HAP-1 (cell line): ENCODE data around the gene RAB3IP.
"Not testable (repeated sequence)": the region's sequence is repeated elsewhere in the genome, so short reads cannot be mapped to it uniquely, and the experiment has no call there.

Experiments used
- DNase-seq, 2 experiments: peaks; one replicate each; pipeline ENCODE4 v3.0.0-alpha.2; 2016 to 2020; ENCODE audit warnings: low spot score in 2 of 2
- H3K27me3 ChIP-seq: fragments of 250-450 bp; sonication (Bioruptor Pico); 2 replicates; pipeline ENCODE4 v1.5.1; 2020; ENCODE audit warnings: low read depth, mild to moderate bottlenecking, moderate library complexity
- H3K36me3 ChIP-seq: fragments of 250-450 bp; sonication (Bioruptor Pico); replicated peaks from 2 replicates; pipeline ENCODE4 v1.5.1; 2020; ENCODE audit warnings: mild to moderate bottlenecking
- H3K4me1 ChIP-seq: fragments of 250-450 bp; sonication (Bioruptor Pico); 2 replicates; pipeline ENCODE4 v1.5.1; 2020; ENCODE audit warnings: mild to moderate bottlenecking
- H3K4me3 ChIP-seq: fragments of 250-450 bp; sonication (Bioruptor Pico); 2 replicates; pipeline ENCODE4 v1.5.1; 2020; ENCODE audit warnings: mild to moderate bottlenecking, moderate library complexity
- H3K9me3 ChIP-seq: fragments of 250-450 bp; sonication (Bioruptor Pico); 2 replicates; pipeline ENCODE4 v1.5.1; 2020; ENCODE audit warnings: mild to moderate bottlenecking, moderate library complexity
- in situ Hi-C: fragments of 300-500 bp; cut with MboI; formaldehyde crosslinking; loops from 3 replicates; pipeline ENCODE4 v1.14.3; 2020; ENCODE audit warnings: low sequenced_read_pairs, inconsistent platforms, mixed read lengths

Gene RAB3IP

DNA sequence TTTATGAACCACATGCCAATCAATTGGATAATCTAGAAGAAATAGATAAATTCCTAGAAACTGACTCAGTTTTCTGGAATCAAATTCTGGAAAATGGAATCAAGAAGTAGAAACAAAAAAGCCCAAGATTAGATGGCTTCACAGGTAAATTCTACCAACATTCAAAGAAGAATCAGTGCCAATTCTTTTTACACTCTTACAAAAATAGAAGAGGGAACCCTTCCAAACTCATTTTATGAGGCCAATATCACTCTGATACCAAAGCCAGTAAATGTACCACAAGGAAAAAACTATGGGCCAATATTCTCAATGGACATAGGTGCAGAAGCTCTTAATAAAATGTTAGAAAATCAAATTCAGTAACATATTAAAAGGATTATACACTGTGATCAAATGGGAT is 50.7 kb downstream of the RAB3IP start:
- no peak overlapping the region for H3K4me3 ChIP-seq
- DNase-seq, result no peak
- no peaks in the 10 kb centered on the region for H3K4me1 ChIP-seq
- no peaks in the 10 kb centered on the region for H3K9me3 ChIP-seq
- H3K36me3 ChIP-seq, result no peaks in the 10 kb centered on the region
- no peaks in the 10 kb centered on the region for H3K27me3 ChIP-seq
- in situ Hi-C loops, result no loop called here

DNA sequence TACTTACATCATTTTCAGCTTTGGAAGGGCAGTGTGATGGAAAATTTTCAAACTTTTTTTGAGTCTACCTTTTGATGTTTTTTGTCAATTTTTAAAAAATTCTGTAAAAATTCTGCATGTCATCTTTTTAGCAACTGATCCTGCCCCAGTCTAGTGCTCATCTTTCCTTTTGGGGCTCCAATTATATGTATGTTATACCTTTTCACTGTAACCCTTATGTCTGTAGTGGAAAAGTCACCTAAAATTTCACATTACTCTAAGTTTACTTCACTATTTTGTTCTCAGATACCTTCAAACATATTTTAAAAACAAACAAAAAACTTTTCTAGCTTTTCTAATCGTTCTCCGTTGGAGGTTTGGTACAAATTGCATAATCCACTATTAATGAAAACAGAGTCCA is 53.9 kb downstream of the RAB3IP start:
- no peaks in the 10 kb centered on the region for H3K9me3 ChIP-seq
- no peaks in the 10 kb centered on the region for H3K36me3 ChIP-seq
- in situ Hi-C loops, result no loop called here
- DNase-seq, result no peak
- H3K4me3 ChIP-seq, result no peak overlapping the region
- no peaks in the 10 kb centered on the region for H3K27me3 ChIP-seq
- no peaks in the 10 kb centered on the region for H3K4me1 ChIP-seq

DNA sequence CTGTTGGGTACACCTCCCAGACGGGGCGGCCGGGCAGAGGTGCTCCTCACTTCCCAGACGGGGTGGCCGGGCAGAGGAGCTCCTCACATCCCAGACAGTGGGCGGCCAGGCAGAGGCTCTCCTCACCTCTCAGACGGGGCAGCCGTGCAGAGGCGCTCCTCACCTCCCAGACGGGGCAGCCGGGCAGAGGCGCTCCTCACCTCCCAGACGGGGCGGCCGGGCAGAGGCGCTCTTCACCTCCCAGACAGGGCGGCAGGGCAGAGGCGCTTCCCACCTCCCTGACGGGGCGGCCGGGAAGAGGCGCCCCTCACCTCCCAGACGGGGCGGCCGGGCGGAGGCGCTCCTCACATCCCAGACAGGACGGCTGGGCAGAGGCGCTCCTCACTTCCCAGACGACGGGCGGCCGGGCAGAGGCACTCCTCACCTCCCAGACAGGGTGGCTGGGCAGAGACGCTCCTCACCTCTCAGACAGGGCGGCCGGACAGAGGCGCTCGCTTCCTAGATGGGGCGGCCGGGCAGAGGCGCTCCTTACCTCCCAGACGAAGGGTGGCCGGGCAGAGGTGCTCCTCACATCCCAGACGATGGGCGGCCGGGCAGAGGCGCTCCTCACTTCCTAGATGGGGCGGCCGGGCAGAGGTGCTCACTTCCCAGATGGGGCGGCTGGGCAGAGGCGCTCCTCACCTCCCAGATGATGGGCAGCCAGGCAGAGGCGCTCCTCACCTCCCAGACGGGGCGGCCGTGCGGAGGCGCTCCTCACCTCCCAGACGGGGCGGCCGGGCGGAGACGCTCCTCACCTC is 68.6 kb downstream of the RAB3IP start:
- H3K36me3 ChIP-seq, H3K4me1 ChIP-seq, H3K9me3 ChIP-seq, H3K4me3 ChIP-seq, DNase-seq, H3K27me3 ChIP-seq, in situ Hi-C loops: not testable (repeated sequence)

DNA sequence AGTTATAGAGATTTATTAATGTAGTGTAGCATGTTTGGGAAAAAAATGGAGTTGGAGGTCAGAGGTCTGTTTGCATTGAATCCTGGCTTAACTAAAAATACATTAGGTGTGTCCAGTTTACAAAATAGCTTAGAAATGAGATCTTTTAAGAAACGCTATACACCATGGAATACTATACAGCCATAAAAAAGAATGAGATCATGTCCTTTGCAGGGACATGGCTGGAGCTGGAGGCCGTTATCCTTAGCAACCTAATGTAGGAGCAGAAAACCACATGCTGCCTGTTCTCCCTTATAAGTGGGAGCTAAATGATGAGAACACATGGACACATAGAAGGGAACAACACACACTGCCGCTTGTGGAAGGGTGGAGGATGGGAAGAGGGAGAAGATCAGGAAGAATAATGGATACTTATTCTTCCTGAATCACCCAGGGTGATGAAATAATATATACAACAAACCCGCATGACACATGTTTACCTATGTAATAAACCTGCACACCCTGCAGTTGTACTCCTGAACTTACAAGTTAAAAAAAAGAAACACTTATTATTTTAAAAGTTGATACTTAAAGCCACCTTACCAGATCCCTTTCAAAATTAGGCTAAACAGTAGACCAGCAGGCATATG is 72.3 kb downstream of the RAB3IP start:
- H3K4me3 ChIP-seq, result no peak overlapping the region
- H3K9me3 ChIP-seq, result no peaks in the 10 kb centered on the region
- no peaks in the 10 kb centered on the region for H3K4me1 ChIP-seq
- H3K36me3 ChIP-seq, result no peaks in the 10 kb centered on the region
- DNase-seq, result no peak
- no peaks in the 10 kb centered on the region for H3K27me3 ChIP-seq
- in situ Hi-C loops, result no loop called here

DNA sequence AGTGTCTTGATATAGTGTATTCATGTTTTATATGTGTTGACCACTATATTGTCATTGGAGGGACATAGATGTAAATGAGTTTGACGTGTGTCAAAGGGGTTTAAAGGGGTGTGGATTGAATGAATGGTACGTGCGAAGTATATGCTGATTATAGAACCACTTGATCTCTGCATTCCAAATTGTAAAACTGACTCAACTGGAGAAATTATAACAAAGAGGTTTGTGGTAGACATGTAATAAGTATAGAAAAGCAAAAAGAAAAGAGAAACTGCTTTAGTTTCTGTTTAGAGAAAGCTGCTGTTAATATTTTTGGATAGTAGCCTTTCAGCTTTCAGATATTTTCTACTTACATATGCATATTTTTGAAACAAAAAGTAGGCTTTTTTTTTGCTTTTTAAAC is 77.4 kb downstream of the RAB3IP start:
- Histone ChIP-seq H3K9me3 (no peaks in the 10 kb centered on the region), H3K36me3 (no peaks in the 10 kb centered on the region), H3K4me1 (no peaks in the 10 kb centered on the region), H3K4me3 (no peak overlapping the region), H3K27me3 (no peaks in the 10 kb centered on the region)
- DNase-seq, result no peak
- in situ Hi-C loops, result no loop called here

DNA sequence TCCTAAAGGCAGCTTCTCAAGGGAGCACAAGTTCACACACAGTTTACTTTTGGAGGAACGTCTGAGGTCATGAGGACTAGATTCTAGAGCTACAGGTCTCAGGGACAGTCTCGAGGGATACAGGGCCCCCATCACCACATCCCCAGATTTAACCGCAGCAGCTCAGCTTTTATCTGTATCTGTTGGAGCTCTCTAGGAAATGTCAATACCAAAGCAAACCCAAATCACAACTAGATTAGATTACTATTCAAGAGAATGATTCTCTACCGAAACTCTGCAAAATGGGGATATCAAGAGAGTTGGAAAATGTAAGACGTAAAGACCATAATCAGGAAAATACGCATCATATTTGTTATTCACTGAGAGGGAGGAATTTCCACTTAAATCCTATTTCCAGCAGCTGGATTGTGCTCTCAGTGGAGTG is 82.4 kb downstream of the RAB3IP start:
- in situ Hi-C loops, result no loop called here
- Histone ChIP-seq H3K4me3 (no peak overlapping the region), H3K36me3 (no peaks in the 10 kb centered on the region), H3K9me3 (no peaks in the 10 kb centered on the region), H3K4me1 (no peaks in the 10 kb centered on the region), H3K27me3 (no peaks in the 10 kb centered on the region)
- DNase-seq, result no peak

DNA sequence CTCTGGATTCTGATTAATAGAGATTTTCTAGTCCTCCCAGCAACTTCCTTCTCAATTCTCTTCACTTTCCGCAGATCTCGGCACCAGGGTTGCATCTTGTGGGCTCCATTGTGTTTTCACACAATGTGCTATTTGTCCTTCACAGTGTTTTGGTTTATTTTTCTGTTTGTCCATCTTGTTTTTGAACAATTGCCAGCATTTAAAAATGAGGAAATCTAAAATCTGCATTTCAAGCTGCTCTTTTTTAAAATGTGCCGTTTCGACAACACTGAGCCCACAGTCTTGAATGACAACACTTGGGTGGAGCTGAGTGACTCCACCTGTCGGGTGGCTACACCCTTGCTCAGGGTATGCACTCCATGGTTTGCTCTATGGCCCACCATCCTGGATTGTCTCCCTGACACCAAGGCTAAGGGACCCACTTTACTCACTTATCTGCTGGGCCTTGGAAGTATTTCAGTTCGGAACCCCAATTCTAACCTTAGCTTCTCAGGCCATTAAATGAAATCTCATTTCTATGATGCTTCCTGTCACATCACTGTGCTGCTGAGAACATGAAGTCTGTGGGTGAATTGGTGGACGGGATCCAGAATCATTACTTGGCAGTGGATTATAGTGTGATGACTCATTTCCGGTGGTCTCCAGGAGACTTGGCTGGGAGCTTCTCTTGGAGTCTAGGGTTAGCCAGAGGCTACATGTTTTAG is 82.9 kb downstream of the RAB3IP start:
- Histone ChIP-seq H3K36me3 (no peaks in the 10 kb centered on the region), H3K27me3 (no peaks in the 10 kb centered on the region), H3K4me3 (no peak overlapping the region), H3K4me1 (no peaks in the 10 kb centered on the region), H3K9me3 (no peaks in the 10 kb centered on the region)
- in situ Hi-C loops, result no loop called here
- no peak for DNase-seq

DNA sequence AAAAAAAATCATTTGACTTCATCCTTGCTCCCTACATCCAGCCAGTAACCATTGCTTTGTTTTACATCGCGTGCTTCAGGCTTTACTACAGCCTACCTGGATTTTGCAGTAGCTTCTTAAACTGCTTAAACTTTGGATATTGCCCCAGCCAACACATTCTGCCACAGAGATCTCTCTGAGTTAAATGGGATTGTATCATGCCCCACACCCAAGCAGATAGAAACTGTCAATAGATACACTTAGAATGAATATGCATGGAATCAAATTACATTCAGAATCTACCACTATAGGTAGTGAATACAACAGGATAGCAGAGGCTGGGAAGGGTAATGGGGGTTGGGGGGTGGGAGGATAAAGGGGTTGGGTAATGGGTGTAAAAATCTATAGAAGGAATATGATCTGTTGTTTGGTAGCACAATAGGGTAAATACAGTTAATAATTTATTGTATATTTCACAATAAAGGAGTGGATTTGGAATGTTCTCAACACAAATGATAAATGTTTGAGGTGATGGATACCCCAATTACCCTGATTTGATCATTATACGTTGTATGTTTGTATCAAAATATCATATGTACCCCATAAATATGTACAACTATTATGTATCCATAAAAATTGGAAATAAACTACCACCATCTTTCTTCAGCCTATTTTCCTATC is 83.7 kb downstream of the RAB3IP start:
- H3K9me3 ChIP-seq, result no peaks in the 10 kb centered on the region
- H3K27me3 ChIP-seq, result no peaks in the 10 kb centered on the region
- DNase-seq, result no peak
- in situ Hi-C loops, result no loop called here
- no peaks in the 10 kb centered on the region for H3K36me3 ChIP-seq
- no peak overlapping the region for H3K4me3 ChIP-seq
- H3K4me1 ChIP-seq, result no peaks in the 10 kb centered on the region

DNA sequence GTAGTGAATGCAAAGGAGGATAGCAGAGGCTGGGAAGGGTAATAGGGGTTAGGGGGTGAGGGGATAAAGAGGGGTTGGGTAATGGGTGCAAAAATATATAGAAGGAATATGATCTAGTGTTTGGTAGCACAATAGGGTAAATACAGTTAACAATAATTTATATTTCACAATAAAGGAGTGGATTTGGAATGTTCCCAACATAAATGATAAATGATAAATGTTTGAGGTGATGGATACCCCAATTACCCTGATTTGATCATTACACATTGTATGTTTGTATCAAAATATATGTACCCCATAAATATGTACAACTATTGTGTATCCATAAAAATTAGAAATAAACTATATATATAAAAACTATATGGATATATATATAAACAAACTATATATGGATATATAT is 85.4 kb downstream of the RAB3IP start:
- DNase-seq, result no peak

DNA sequence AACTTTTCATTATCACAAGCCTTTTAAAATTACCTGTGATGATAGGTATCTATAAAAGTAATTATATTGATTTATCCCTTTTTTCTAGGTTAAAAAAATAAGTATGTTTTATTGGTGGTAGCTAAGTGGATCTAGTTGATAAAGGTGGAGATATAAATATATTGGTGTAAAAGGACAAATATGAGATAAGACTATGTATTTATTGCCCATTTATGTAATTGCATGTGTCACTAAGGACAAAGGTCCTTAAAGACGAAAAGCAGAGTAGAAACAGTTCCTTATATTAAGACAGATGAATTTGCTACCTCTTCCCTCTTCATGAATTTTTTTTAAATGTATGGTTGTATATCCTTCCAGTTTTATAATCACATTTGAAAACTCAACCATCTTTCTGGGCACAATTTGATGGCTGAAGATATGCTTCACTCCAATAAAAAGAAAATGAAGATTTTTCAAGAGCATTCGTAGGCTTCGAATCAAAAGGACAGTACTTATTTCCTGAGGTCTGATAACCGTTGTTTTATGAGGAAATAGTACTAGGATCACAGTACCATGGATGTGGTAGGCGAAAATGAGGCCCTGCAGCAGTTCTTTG is 86.4 kb downstream of the RAB3IP start, which contains the start of gene MYRFL:
TSS of gene MYRFL (plus strand) at position 262 of the 595 bp plus-strand sequence. CDS start at position 553, 291 bp downstream.
- in situ Hi-C loops, result no loop called here
- H3K36me3 ChIP-seq, result no peaks in the 10 kb centered on the region
- H3K4me1 ChIP-seq, result no peaks in the 10 kb centered on the region
- DNase-seq, result no peak
- no peak within 1 kb of the TSS for H3K4me3 ChIP-seq
- no peaks in the 10 kb centered on the region for H3K27me3 ChIP-seq
- no peaks in the 10 kb centered on the region for H3K9me3 ChIP-seq

More for the DNA sequence above, 85.4 kb downstream of the RAB3IP start:
- in situ Hi-C loops, result no loop called here
- H3K27me3 ChIP-seq, result no peaks in the 10 kb centered on the region
- H3K36me3 ChIP-seq, result no peaks in the 10 kb centered on the region
- no peak overlapping the region for H3K4me3 ChIP-seq
- H3K4me1 ChIP-seq, result no peaks in the 10 kb centered on the region
- H3K9me3 ChIP-seq, result no peaks in the 10 kb centered on the region

DNA sequence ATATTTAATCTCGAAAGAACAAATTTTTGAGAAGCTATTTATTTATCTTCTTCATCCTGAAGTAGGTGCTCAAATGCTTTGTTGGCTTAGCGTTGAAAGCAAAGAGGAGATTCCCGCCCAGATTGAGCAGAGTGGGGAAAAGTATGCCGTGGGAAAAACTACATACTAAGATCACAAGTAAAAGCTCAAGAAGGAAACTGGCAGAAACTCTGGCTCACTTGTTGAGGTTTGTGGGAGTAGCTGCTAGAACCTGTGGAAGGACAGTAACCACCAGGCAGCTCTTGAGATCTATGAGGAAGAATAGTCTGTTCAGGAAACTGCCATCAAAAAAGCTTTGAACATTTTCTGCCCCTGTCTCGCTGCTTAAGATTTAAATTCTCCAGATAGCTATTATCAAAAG is 90.2 kb downstream of the RAB3IP start:
- H3K27me3 ChIP-seq, result no peaks in the 10 kb centered on the region
- in situ Hi-C loops, result no loop called here
- no peak overlapping the region for H3K4me3 ChIP-seq
- H3K9me3 ChIP-seq, result no peaks in the 10 kb centered on the region
- DNase-seq, result no peak
- no peaks in the 10 kb centered on the region for H3K4me1 ChIP-seq
- H3K36me3 ChIP-seq, result no peaks in the 10 kb centered on the region

DNA sequence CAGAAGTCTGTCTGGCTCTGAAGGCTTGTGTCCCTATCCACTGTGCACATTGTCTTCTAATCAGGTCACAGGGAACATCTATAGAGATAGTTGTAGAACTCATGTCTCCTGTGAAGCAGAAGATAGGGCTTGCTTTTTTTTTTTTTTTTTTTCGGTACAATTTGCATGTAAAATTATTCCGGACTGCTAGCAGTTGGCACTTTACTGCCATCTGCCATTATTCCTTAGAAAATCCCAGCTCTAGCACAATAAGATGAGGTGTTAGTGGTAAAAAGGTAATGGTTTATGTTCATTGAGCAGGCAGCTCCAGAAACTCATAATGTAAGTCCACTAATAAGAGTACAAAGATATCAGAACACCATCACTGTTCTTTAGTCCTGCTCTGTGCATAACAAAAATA is 95.0 kb downstream of the RAB3IP start:
- no peak overlapping the region for H3K4me3 ChIP-seq
- no peaks in the 10 kb centered on the region for H3K36me3 ChIP-seq
- H3K9me3 ChIP-seq, result no peaks in the 10 kb centered on the region
- no peaks in the 10 kb centered on the region for H3K27me3 ChIP-seq
- no peaks in the 10 kb centered on the region for H3K4me1 ChIP-seq
- in situ Hi-C loops, result no loop called here
- DNase-seq, result no peak

DNA sequence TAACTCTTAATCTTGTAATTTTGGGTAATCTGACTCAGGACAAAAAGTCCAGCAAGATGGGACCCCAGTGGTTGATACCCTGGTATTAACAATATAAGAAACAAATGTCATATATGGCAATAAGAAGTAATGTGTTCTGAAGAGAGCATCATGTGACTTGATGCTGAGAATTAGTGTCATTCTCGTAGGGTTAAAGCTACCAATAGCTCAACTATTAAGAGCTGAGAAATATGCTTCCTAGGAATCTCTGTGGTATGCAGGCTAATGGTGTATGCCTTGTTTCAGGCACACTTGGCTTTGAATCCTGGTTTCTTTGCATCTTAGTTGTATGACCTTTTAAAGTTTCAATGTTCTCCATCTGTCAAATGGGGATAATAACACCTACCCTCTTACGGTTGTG is 95.5 kb downstream of the RAB3IP start:
- Histone ChIP-seq H3K27me3 (no peaks in the 10 kb centered on the region), H3K9me3 (no peaks in the 10 kb centered on the region), H3K4me3 (no peak overlapping the region), H3K4me1 (no peaks in the 10 kb centered on the region), H3K36me3 (no peaks in the 10 kb centered on the region)
- in situ Hi-C loops, result no loop called here
- DNase-seq, result no peak
